HT-29 (cell line): ENCODE measurements around the gene CLMN. TPM values are rescaled to one million over a fixed set of nuclear protein-coding genes. Genes with fewer than 3 reads are reported as not detected.

Experiments
- DNase-seq: peaks from one replicate; pipeline ENCODE4 v3.0.0-alpha.2; 2015; ENCODE audit warnings: low spot score
- total RNA-seq: library from RNA; depleted of rRNA; stranded (reverse); fragments of >200 nt; shearing (Covaris generic); gene quantifications from 2 replicates; pipeline ENCODE4 v1.2.3, GENCODE V29; 2014

The CLMN gene
- total RNA-seq, 1 experiment from 2014 or later = 4.4 TPM

DNA sequence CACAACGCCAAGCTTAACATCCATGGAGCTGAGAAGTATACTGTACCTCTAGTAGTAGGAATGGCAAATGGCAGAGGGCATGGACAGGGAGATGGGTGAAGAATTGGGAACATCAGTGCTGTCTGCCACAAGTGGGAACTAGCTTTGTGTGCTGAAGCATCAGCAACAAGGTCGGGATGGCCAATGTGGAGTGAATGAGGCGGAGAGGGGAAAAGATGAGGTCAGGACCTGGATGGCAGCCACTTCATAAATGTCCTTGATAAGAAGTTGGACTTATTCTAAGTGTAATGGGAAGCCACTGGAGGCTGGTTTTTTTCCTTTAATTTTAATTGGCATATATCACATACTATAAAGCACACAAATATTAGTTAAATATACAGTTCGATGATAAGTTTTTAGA, 21.9 kb upstream of the CLMN start:
- DNase-seq = no peak

DNA sequence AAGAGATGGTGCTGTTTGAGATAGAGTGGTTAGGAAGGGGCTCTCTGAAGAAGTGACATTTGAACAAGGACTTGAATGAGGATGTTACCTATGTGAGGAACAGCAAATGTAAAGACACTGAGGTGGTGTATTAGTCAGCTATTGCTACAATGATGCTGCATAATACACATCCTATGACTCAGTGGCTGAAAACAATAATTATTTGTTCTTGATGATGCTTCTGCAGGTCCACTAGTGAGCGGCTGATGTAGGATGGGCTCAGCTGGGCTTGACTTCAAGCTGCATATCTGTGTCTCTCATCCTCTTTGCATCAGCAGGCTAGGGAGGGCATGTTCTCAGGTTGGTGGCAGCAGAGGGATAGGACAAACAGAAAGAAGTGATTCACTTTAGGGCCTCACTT, 21.4 kb upstream of the CLMN start:
- no peak for DNase-seq

DNA sequence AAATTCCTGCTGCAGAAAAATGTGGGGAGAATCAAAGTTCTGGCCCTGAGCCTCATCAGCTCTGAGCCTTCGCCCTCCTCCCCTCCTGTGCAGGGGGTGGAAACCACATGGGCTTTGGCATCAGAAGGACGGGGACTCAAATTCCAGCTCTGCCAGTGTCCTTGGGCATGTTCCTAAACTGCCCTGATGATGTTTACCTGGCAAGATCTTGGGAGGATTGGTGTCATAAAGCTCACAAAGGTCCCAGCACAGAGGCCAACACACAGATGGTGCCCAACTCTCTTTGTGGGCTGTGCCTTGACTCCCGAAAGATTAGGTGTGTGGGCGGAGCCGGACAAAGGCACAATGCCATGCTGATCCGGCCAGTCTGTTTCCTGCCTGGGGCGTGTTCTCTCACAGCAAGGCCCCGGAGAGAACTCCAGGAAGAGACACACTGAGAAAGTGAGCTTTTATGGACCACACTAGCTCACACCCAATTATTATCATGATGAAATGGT, 20.5 kb upstream of the CLMN start:
- DNase-seq = peak; percentile 52

GRCh38 chr14:95339301-95339865, 19.7 kb upstream of the CLMN start:
- DNase-seq = peak; percentile 44

DNA sequence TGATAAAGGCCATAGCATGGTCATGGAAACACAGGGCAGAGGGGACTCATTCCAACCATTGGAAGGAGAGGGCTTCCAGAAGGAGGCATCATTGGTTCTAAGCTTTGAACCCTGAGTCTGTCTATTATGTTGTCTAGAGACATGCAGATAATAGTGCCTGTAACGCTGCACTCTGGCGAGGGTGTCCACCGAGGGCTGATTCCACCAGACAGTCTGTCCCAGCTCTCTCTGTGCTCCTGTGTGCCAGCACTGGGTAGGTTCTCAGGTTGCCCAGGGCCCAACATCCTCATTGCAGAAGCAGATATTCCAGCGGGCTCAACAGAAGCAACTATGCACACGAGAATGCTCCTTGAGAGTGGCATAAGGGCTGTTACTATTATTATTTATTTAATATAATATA, 18.7 kb upstream of the CLMN start:
- no peak for DNase-seq

DNA sequence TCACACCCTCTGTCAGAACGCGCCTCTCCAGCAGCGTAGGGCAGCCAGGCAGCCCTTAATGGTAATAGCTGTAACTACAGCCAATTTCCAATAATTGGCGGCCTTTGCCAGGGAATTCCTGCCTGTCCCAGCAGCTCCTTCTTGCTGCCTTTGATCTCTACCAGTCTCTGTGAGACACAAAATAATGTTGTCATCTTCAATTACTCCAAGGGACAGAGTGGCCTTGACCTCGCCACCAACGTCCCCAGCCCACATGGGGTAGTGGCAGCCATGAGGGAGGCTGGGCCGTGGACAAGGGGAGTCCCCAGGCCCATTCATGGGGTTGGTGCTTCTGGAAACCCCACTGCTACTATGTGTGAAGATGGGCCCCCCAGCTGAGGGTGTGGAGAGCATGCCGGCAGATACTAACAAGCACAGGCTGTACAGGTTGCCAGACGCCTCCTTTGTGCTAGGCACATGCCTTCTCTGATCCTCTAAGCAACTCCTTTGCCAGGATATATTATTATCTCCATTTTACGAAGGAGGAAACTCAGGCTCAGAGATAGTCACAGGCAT, 17.4 kb upstream of the CLMN start:
- no peak for DNase-seq

DNA sequence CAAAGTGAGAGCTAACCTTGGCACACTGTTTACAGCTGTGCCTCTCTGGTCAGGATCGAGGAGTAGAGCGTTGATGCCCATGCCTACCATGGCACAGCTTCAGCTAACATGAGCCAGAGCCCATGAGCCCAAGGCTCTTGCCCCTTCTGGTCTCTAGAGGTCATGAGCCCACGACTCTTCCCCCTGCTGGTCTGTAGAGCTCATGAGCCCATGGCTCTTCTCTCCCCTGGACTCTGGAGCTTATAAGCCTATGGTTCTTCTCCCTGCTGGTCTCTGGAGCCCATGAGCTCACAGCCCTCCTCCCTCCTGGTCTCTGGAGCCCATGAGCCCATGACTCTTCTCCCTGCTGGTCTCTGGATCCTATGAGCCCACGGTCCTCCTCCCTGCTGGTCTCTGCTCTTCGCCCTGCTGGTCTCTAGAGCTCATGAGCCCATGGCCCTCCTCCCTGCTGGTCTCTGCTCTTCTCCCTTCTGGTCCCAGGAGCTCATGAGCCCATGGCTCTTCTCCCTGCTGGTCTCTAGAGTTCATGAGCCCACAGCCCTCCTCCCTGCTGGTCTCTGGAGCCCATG, 16.6 kb upstream of the CLMN start:
- no peak for DNase-seq

DNA sequence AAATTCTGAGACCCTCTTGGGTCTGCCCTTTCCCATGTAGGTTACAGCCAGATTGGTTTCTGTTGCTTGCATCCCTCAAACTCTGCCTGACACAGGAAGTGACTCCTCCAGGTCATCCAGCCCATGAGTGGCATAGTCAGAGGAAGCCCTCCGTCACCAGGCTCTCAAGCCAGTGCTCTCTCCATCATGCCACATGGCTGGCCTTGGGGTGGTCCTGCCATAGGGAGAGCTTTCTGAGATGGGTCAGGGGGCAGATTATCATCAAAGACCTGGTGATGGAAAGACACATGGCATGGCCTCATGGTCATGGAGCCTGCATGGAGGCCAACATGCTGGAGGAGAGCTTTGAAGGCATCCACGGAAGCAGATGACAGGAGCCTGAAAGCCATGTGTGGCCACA, 15.4 kb upstream of the CLMN start:
- DNase-seq = no peak

DNA sequence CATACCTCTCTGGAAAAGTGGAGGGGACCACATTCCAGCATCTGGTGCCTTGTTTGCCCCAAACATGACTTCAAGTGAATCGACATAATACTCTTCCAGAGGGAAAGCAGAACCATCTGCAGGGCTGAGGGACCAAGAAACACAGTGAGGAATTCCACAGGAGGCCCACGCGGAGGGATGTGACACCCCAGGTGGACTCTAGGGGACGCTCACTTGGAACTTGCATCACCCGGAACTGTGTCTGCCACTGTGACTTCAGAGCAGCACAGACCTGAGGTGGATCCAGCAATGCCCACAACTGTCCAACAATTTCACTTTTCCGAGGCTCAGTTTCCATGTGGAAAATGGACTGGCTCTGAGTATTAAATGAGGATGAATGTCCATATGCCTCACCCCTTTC, 14.3 kb upstream of the CLMN start:
- no peak for DNase-seq

DNA sequence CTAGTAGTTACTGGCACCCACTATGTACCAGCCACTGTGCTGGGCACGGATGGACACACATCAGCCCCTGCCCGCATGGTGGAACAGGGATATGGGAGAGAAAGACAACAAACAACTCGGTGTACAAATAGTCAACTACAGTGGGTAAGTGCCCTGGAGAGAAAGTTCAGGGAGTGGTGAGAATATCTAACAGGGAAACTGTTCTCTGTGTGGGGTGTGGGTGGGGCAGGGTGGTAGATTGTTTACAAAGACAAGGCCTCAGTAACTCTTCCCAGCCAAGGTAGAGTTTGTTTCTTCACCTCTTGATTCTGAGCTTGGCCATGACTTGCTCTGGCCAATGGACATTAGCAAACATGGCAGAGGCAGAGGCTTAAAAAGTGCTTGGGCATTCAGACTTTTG, 12.9 kb upstream of the CLMN start:
- DNase-seq = no peak

GRCh38 chr14:95331708-95332408, 12.2 kb upstream of the CLMN start:
- no peak for DNase-seq

DNA sequence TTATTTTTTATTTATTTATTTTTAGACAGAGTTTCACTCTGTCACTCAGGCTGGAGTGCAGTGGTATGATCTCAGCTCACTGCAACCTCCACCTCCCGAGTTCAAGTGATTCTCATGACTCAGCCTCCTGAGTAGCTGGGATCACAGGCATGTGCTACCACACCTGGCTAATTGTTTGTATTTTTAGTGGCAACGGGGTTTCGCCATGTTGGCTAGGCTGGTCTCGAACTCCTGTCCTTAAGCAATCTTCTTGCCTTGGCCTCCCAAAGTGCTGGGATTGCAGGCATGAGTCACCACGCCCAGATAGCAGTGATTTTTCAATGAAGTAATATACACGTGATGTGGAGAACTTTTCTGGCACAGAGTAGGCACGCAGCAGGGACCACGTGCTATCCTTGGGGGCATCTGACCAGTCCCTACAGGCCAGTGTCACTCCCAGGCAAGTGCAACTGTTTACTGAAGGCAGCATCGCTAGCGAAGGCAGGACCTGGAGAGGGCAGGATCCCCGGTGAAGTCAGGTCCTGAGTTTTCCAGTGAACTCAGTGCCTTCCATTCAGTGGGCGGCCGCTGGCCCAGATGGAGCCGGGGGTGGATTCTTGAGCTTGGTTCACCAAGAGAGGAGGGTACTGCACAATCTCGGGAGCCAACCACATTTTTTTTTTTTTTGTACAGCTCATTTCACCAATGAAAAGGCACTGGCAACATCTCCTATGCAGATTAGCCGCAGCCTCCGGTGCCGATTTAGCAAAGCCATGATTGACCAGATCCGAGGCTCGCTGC, 11.1 kb upstream of the CLMN start:
- no peak for DNase-seq

DNA sequence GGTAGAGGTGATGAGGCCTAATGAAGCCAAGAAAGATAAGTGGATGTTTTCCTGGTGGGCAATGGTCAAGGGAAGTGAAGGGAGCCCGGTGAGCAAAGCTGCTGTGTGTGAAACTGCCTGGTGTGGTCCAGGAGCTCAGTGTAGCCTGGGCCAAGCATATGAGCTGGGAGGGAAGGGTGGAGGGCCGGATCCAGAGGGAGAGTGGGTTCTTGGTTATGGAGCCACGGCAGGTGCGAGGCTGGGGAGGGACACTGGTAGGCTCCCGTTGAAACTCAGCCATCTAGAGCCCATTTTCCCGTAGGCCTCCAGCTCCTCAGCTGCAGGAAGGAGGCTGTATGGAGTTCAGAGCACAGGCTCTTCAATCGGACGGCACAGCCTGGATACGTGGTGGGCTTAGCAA, 10.2 kb upstream of the CLMN start:
- no peak for DNase-seq

- no peak for DNase-seq
Observed at GRCh38 chr14:95328729-95329503, 9.2 kb upstream of the CLMN start.

DNA sequence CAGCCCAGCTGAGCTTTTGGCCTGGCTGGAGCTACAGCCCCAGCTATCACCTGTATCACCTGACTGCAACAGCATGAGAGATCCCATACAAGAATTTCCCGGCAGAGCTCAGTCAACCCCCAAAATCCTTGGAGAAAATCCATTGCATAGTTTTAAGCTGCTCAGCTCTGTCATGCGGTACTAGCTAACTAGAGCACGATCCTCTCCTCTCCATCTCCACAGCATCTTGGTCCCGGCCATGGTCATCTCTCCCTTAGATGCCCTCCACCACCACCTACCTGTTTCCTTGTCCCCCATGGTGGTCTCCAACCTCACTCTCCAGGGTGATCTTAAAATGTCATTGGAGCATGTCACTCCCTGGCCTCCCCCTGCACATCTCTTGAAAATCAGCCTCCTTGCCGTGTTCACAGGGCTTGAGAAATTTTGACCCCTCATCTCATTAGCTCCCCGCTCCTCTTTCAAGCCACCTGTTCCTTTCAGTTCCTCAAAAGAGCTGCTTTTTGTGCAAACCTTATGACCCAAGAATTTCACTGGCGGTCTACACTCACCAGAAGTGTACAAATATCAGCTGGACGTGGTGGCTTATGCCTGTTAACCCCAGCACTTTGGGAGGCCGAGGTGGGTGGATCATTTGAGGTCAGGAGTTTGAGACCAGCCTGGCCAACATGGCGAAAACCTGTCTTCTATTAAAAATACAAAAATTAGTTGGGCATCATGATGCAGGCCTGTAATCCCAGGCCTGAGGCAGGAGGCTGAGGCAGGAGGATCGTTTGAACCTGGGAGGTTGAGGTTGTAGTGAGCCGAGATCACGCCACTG, 8.1 kb upstream of the CLMN start:
- no peak for DNase-seq

DNA sequence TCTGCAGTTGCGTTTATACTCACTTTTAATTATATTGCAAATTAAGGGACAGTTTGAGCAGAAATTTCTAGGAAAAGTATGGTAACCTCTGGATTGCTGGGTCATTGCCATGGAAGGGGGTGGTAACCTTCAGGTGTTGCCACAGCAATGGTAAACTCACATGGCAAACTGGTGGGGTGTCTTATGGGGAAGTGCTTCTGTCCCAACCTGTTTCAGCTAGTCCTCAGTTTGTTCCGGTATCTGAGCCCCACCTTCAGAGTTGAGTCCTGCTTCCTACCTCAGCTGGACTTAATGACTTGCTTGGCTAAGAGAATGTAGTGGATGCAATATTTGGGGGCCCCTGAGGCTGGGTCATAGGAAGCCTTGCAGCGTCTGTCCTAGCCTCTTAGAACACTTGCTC, 7.3 kb upstream of the CLMN start:
- no peak for DNase-seq

- no peak for DNase-seq
Observed at GRCh38 chr14:95323917-95324316, 4.2 kb upstream of the CLMN start.

GRCh38 chr14:95323361-95323760, 3.7 kb upstream of the CLMN start:
- no peak for DNase-seq

GRCh38 chr14:95322651-95323050, 2.9 kb upstream of the CLMN start:
- no peak for DNase-seq

DNA sequence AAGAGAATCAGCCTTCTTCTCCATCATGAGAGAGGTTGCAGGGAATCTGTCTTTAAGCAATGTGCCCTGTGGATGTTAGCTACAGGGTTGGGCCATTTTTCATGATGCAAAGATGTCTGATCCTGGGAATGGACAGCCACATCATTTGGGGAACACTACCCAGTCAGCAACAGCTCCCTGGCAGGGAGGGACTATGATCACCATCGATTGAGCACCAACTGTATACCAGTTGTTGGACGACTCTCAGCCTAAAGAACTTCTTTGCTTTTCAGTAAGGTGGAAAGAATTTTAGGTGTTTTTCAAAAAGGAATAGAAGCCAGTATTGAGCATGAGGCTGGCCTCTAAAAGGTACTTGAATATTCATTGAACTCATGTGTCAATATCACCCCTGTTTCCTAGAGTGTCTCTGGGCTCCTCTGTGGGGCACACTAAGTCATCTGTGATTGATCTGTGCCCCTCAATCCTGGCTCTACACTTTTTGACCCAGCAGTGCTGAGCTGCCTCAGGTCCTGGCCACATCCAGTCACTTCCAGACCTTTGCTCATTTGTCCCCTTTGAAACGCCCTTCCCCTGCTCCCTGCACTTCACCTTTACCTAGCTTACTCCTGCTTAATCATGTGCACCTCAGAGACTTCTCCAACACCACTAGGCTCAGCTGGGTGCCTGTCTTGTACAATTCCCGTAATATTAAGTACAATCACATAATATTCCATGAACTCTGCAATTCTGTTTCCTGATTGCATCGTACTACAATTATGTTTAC, 2.2 kb upstream of the CLMN start:
- DNase-seq = no peak
